HFF-Myc (cell line): Measurements from ENCODE around the gene LAMC1.

Experiments used
- DNase-seq: peaks from one replicate; pipeline ENCODE4 v3.0.0-alpha.2; 2011; ENCODE audit warnings: low read depth; ENCODE audit errors: extremely low read depth
- H3K4me3 ChIP-seq: replicated peaks from 2 replicates; pipeline ENCODE4 v1.5.1; 2011; ENCODE audit warnings: low read depth, mild to moderate bottlenecking, control low read depth, low read length
- TF ChIP-seq, protein P1 (sequence below): IDR thresholded peaks from 2 replicates; pipeline ENCODE4 v1.5.1; 2012; ENCODE audit warnings: mild to moderate bottlenecking, low read depth, low read length, control low read depth; ENCODE audit errors: missing control alignments

The LAMC1 gene

GRCh38 chr1:183074215-183074614 lies 51.0 kb downstream of the LAMC1 start:
- no peak for DNase-seq
- H3K4me3 ChIP-seq: no peak overlapping the region
- TF ChIP-seq, protein P1, sequence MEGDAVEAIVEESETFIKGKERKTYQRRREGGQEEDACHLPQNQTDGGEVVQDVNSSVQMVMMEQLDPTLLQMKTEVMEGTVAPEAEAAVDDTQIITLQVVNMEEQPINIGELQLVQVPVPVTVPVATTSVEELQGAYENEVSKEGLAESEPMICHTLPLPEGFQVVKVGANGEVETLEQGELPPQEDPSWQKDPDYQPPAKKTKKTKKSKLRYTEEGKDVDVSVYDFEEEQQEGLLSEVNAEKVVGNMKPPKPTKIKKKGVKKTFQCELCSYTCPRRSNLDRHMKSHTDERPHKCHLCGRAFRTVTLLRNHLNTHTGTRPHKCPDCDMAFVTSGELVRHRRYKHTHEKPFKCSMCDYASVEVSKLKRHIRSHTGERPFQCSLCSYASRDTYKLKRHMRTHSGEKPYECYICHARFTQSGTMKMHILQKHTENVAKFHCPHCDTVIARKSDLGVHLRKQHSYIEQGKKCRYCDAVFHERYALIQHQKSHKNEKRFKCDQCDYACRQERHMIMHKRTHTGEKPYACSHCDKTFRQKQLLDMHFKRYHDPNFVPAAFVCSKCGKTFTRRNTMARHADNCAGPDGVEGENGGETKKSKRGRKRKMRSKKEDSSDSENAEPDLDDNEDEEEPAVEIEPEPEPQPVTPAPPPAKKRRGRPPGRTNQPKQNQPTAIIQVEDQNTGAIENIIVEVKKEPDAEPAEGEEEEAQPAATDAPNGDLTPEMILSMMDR: no peak

DNA sequence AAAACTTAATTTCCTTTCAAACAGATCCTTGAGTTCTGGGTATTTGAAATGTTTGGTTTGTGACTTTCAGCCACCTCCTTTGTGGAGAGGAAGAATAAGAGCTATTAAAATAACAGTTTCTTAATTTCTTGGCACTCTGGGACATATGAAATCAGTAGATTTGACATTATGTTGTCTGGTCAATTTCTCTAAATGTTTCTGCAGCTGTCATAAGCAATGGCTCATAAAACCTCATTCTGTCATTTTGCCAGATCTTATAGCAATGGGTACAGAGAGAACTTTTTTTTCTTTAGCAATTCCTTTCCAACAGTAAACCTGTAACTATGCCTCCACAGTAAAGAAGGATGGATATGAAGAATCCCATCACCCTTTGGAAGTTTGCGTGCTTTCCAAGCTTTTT lies 52.6 kb downstream of the LAMC1 start:
- no peak for DNase-seq
- TF ChIP-seq, protein P1: no peak
- no peak overlapping the region for H3K4me3 ChIP-seq

DNA sequence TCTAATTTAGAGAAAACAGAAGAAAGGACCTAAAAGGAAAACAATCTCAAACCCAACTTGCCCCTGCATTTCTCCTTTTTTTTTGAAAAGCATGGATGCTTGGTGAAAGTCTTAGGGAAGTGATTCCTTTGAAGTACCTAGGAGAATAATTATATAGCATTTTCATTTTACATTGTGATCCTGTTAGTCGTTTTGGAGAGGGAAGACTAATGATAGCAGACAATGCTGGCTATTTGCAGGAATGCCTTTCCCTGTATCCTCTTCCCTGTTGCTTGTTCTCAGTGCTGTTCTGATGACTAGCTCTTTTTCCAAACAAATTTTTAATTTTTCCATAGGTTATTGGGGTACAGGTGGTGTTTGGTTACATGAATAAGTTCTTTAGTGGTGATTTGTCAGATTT lies 53.9 kb downstream of the LAMC1 start:
- no peak overlapping the region for H3K4me3 ChIP-seq
- DNase-seq: no peak
- TF ChIP-seq, protein P1: no peak

- TF ChIP-seq, protein P1: no peak
- no peak for DNase-seq
- H3K4me3 ChIP-seq: no peak overlapping the region
Observed at GRCh38 chr1:183079712-183080388, 56.6 kb downstream of the LAMC1 start.

GRCh38 chr1:183080406-183080805 lies 57.2 kb downstream of the LAMC1 start:
- H3K4me3 ChIP-seq: no peak overlapping the region
- DNase-seq: no peak
- TF ChIP-seq, protein P1: no peak

DNA sequence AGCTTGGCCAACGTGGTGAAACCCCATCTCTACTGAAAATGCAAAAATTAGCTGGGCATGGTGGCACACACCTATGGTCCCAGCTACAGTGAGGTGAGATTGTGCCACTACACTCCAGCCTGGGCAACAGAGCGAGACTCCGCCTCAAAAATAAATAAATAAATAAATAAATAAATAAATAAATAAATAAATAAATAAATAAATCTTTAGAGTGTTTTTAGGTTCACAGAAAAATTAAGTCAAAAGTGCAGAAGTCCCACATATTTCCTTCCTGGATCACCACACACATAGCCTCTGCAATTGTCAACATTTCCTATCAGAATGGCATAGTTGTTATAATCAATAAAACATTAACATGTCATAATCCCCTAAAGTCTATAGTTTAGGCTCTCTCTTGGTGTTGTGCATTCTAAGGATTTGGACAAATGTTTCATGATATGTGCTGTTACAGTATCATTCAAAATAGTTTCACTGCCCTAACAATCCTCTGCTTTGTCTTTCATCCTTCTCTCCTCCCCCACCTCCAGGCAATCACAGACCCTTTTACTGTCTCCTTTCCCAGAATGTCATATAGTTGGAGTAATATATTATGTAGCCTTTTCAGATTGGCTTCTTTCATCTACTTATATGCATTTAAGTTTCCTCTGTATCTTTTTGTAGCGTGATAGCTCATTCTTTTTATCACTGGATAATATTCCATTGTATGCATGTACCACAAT lies 58.3 kb downstream of the LAMC1 start:
- TF ChIP-seq, protein P1: no peak
- no peak overlapping the region for H3K4me3 ChIP-seq
- no peak for DNase-seq
